Neuronal stem cell (in vitro differentiated cells): ENCODE data around the gene PDE4DIP.
"Not testable (repeated sequence)": the region's sequence is repeated elsewhere in the genome, so short reads cannot be mapped to it uniquely, and the experiment has no call there.

ENCODE experiments used
- DNase-seq: peaks from one replicate; pipeline ENCODE4 v3.0.0-alpha.2; 2013; ENCODE audit warnings: low spot score
- H2AFZ ChIP-seq: one replicate; pipeline ENCODE4 v1.6.1; 2013; ENCODE audit warnings: mild to moderate bottlenecking, low read length, inconsistent platforms
- H2AK5ac ChIP-seq: 2 replicates; pipeline ENCODE4 v1.6.1; 2013; ENCODE audit warnings: low read depth, mild to moderate bottlenecking, inconsistent platforms, low read length, moderate library complexity, mixed read lengths
- H2BK120ac ChIP-seq: 2 replicates; pipeline ENCODE4 v1.6.1; 2013; ENCODE audit warnings: low read depth, mild to moderate bottlenecking, inconsistent platforms, low read length, moderate library complexity, mixed read lengths
- H2BK12ac ChIP-seq: one replicate; pipeline ENCODE4 v1.6.1; 2013; ENCODE audit warnings: low read length, inconsistent platforms
- H2BK15ac ChIP-seq: 2 replicates; pipeline ENCODE4 v1.6.1; 2013; ENCODE audit warnings: mild to moderate bottlenecking, low read length, inconsistent platforms, mixed read lengths
- H2BK5ac ChIP-seq: one replicate; pipeline ENCODE4 v1.6.1; 2013; ENCODE audit warnings: inconsistent platforms, mild to moderate bottlenecking, low read length, moderate library complexity
- H3K14ac ChIP-seq: one replicate; pipeline ENCODE4 v1.6.1; 2013; ENCODE audit warnings: low read length, inconsistent platforms
- H3K18ac ChIP-seq: 2 replicates; pipeline ENCODE4 v1.6.1; 2013; ENCODE audit warnings: low read length, inconsistent platforms
- H3K23ac ChIP-seq: 2 replicates; pipeline ENCODE4 v1.6.1; 2013; ENCODE audit warnings: low read depth, mild to moderate bottlenecking, mixed read lengths, low read length, inconsistent platforms; ENCODE audit not compliant: poor library complexity
- H3K27ac ChIP-seq: replicated peaks from 3 replicates; pipeline ENCODE4 v1.5.1; 2013; ENCODE audit warnings: low read length, inconsistent platforms
- H3K27me3 ChIP-seq, 3 experiments: 2 replicates each; pipeline ENCODE4 v1.6.1; 2013; ENCODE audit warnings: low read length in 3 of 3, mild to moderate bottlenecking in 2 of 3, inconsistent platforms in 1 of 3, low read depth in 1 of 3, mixed read lengths in 1 of 3, moderate library complexity in 1 of 3; ENCODE audit not compliant: control insufficient read depth in 3 of 3, insufficient read depth in 3 of 3
- H3K36me3 ChIP-seq, 2 donors: replicated peaks in 1 of 2; 2 replicates each; pipeline ENCODE4 v1.6.1; 2013; ENCODE audit warnings: low read length in 2 of 2; ENCODE audit not compliant: control insufficient read depth in 2 of 2, insufficient read depth in 2 of 2
- H3K4ac ChIP-seq: 2 replicates; pipeline ENCODE4 v1.6.1; 2013; ENCODE audit warnings: inconsistent platforms, mild to moderate bottlenecking, low read length, moderate library complexity
- H3K4me1 ChIP-seq, 2 donors: 1 replicate in 1 of 2; 2 replicates in 1 of 2; pipeline ENCODE4 v1.6.1; 2013; ENCODE audit warnings: low read length in 2 of 2, low read depth in 1 of 2; ENCODE audit not compliant: control insufficient read depth in 2 of 2, insufficient read depth in 1 of 2
- H3K4me2 ChIP-seq: one replicate; pipeline ENCODE4 v1.6.1; 2013; ENCODE audit warnings: mild to moderate bottlenecking, low read length, inconsistent platforms; ENCODE audit not compliant: insufficient read depth, poor library complexity, severe bottlenecking
- H3K4me3 ChIP-seq, 2 donors: 2 replicates each; pipeline ENCODE4 v1.5.1; 2013; ENCODE audit warnings: low read length in 2 of 2, mild to moderate bottlenecking in 2 of 2, inconsistent platforms in 1 of 2, moderate library complexity in 1 of 2
- H3K79me1 ChIP-seq: one replicate; pipeline ENCODE4 v1.6.1; 2013; ENCODE audit warnings: low read depth, mild to moderate bottlenecking, inconsistent platforms, low read length, moderate library complexity
- H3K9ac ChIP-seq: one replicate; pipeline ENCODE4 v1.6.1; 2013; ENCODE audit warnings: mild to moderate bottlenecking, low read depth, low read length, inconsistent platforms; ENCODE audit not compliant: poor library complexity
- H3K9me3 ChIP-seq, 2 donors: replicated peaks in 1 of 2; 2 replicates each; pipeline versions ENCODE3 to v1.6.1; 2013; ENCODE audit warnings: low read length in 2 of 2, mild to moderate bottlenecking in 2 of 2, inconsistent platforms in 1 of 2, low read depth in 1 of 2, mixed read lengths in 1 of 2, moderate library complexity in 1 of 2; ENCODE audit not compliant: control insufficient read depth in 2 of 2, insufficient read depth in 1 of 2
- H4K8ac ChIP-seq: one replicate; pipeline ENCODE4 v1.6.1; 2013; ENCODE audit warnings: low read depth, mild to moderate bottlenecking, inconsistent platforms, low read length, moderate library complexity
- H4K91ac ChIP-seq: one replicate; pipeline ENCODE4 v1.6.1; 2013; ENCODE audit warnings: low read length, low read depth, mild to moderate bottlenecking, inconsistent platforms; ENCODE audit not compliant: poor library complexity
- WGBS, 2 donors: extraction: QIAGEN DNeasy Blood & Tissue Kit; methylation state at CpG; one replicate each; pipeline ENCODE4 v1.1.7; 2013; ENCODE audit warnings: missing lambda C conversion rate in 2 of 2, mixed read lengths in 1 of 2; ENCODE audit not compliant: insufficient read length in 2 of 2, insufficient replicate concordance in 1 of 2; ENCODE audit errors: extremely low coverage in 2 of 2; 5-methylcytosine and 5-hydroxymethylcytosine counted together

The PDE4DIP gene

GRCh38 chr1:148990233-148990788 lies 146.1 kb downstream of the PDE4DIP start:
- not testable (repeated sequence) for DNase-seq, H3K4me2 ChIP-seq, H2BK15ac ChIP-seq, H3K27ac ChIP-seq, H2BK120ac ChIP-seq, H3K18ac ChIP-seq, H3K9ac ChIP-seq, H3K4ac ChIP-seq, H4K91ac ChIP-seq, H3K4me3 ChIP-seq, H4K8ac ChIP-seq, H3K79me1 ChIP-seq, H3K4me1 ChIP-seq, H2AFZ ChIP-seq, H3K23ac ChIP-seq, H2BK5ac ChIP-seq, H2BK12ac ChIP-seq, H3K27me3 ChIP-seq, H3K9me3 ChIP-seq, H2AK5ac ChIP-seq, H3K14ac ChIP-seq, H3K36me3 ChIP-seq
- WGBS, 2 donors, result no CpG with 5 or more reads among the region's 7 CpGs

GRCh38 chr1:148991818-148992217 lies 147.6 kb downstream of the PDE4DIP start:
- not testable (repeated sequence) for H3K4me2 ChIP-seq, H4K91ac ChIP-seq, H2BK15ac ChIP-seq, H3K79me1 ChIP-seq, H3K36me3 ChIP-seq, H3K9me3 ChIP-seq, H3K18ac ChIP-seq, H2AK5ac ChIP-seq, H2AFZ ChIP-seq, H3K27me3 ChIP-seq, H3K27ac ChIP-seq, H3K14ac ChIP-seq, H3K4me1 ChIP-seq, H3K9ac ChIP-seq, H2BK12ac ChIP-seq, H3K4ac ChIP-seq, H2BK5ac ChIP-seq, DNase-seq, H3K4me3 ChIP-seq, H4K8ac ChIP-seq, H2BK120ac ChIP-seq, H3K23ac ChIP-seq
- no CpG with 5 or more reads among the region's 2 CpGs for WGBS, 2 donors

GRCh38 chr1:148992364-148992763 lies 148.1 kb downstream of the PDE4DIP start:
- no CpG with 5 or more reads among the region's 2 CpGs for WGBS, 2 donors
- H3K23ac ChIP-seq, H3K4me3 ChIP-seq, H4K8ac ChIP-seq, H3K27me3 ChIP-seq, H3K36me3 ChIP-seq, H2AK5ac ChIP-seq, H3K9me3 ChIP-seq, H2BK12ac ChIP-seq, H2BK120ac ChIP-seq, H3K27ac ChIP-seq, H2BK15ac ChIP-seq, H3K4me1 ChIP-seq, H3K4me2 ChIP-seq, H4K91ac ChIP-seq, DNase-seq, H2BK5ac ChIP-seq, H3K9ac ChIP-seq, H3K18ac ChIP-seq, H3K4ac ChIP-seq, H3K79me1 ChIP-seq, H3K14ac ChIP-seq, H2AFZ ChIP-seq: not testable (repeated sequence)

GRCh38 chr1:148996449-148997224 lies 152.4 kb downstream of the PDE4DIP start:
- H3K9me3 ChIP-seq, H4K8ac ChIP-seq, H3K18ac ChIP-seq, H3K23ac ChIP-seq, H3K14ac ChIP-seq, H2BK120ac ChIP-seq, H4K91ac ChIP-seq, H3K4me2 ChIP-seq, H2AFZ ChIP-seq, H2BK12ac ChIP-seq, H3K27me3 ChIP-seq, DNase-seq, H3K4ac ChIP-seq, H3K4me3 ChIP-seq, H2AK5ac ChIP-seq, H3K4me1 ChIP-seq, H3K36me3 ChIP-seq, H2BK15ac ChIP-seq, H2BK5ac ChIP-seq, H3K79me1 ChIP-seq, H3K27ac ChIP-seq, H3K9ac ChIP-seq: not testable (repeated sequence)
- WGBS, 2 donors, result no CpG with 5 or more reads among the region's 5 CpGs
